C4-2B (cell line): ENCODE results near the gene PC.
"Not testable (repeated sequence)": the region's sequence is repeated elsewhere in the genome, so short reads cannot be mapped to it uniquely, and the experiment has no call there.

Experiments
- H3K27ac ChIP-seq: fragments of 450-650 bp; 2 replicates; pipeline ENCODE4 v1.5.1; 2017
- CTCF ChIP-seq: fragments of 450-650 bp; conservative IDR thresholded peaks from 2 replicates; pipeline ENCODE4 v1.5.1; 2017; ENCODE audit warnings: mild to moderate bottlenecking
- ZFX ChIP-seq: fragments of 450-650 bp; IDR thresholded peaks from 2 replicates; pipeline ENCODE4 v1.6.1; 2017

Gene PC

GRCh38 chr11:66815646-66816045, 142.5 kb downstream of the PC start:
- no peak for TF ChIP-seq ZFX
- TF ChIP-seq CTCF, result no peak
- H3K27ac ChIP-seq, result no peak overlapping the region

GRCh38 chr11:66814678-66815077, 143.5 kb downstream of the PC start:
- no peak for TF ChIP-seq CTCF
- no peak for TF ChIP-seq ZFX
- H3K27ac ChIP-seq, result no peak overlapping the region

- no peak overlapping the region for H3K27ac ChIP-seq
- TF ChIP-seq ZFX (no peak), CTCF (no peak)
Observed at GRCh38 chr11:66810576-66811185, 147.5 kb downstream of the PC start.

- H3K27ac ChIP-seq, result no peak overlapping the region
- TF ChIP-seq ZFX (no peak), CTCF (no peak)
Observed at GRCh38 chr11:66809592-66809991, 148.6 kb downstream of the PC start.

GRCh38 chr11:66800720-66801428, 157.3 kb downstream of the PC start:
- TF ChIP-seq ZFX, result no peak
- TF ChIP-seq CTCF, result no peak
- no peak overlapping the region for H3K27ac ChIP-seq

GRCh38 chr11:66799815-66800214, 158.4 kb downstream of the PC start:
- H3K27ac ChIP-seq, result not testable (repeated sequence)
